Endothelial cell of umbilical vein (primary cell): Measurements from ENCODE around the gene MYO16. TPM values are rescaled to one million over a fixed set of nuclear protein-coding genes. Genes with fewer than 3 reads are reported as not detected.

Experiments
- BruUV-seq: library from RNA; stranded (reverse); fragments of 400-500 nt; replicated peaks from 2 replicates; lab custom pipeline; 2021; lab: Mats Ljungman, UMichigan
- CTCF ChIA-PET: fragments of 300-600, 350-600 bp; sonication (Branson Sonifier 250); formaldehyde crosslinking; loops from one replicate; lab custom pipeline; 2021; ENCODE audit warnings: antibody characterized with exemption, inconsistent platforms; lab: Charles Lee
- POLR2A ChIA-PET: fragments of 300-600, 350-600 bp; sonication (Branson Sonifier 250); formaldehyde crosslinking; loops from one replicate; lab custom pipeline; 2021; ENCODE audit warnings: antibody characterized with exemption, inconsistent platforms; lab: Charles Lee
- DNase-seq: peaks from one replicate; pipeline ENCODE4 v3.0.0-alpha.2; 2011; ENCODE audit warnings: low read depth, low spot score
- FAIRE-seq: peaks from 2 replicates; lab custom pipeline; 2011; peaks lifted over from hg19 to GRCh38; lab: Jason Lieb, UNC
- H2AFZ ChIP-seq: 2 replicates; pipeline ENCODE4 v1.6.0; 2012; ENCODE audit warnings: low read depth, low read length, control low read depth, inconsistent platforms
- H3K27ac ChIP-seq: 2 replicates; pipeline ENCODE4 v1.5.1; 2011; ENCODE audit warnings: low read depth, mild to moderate bottlenecking, control low read depth, low read length, moderate library complexity; ENCODE audit not compliant: insufficient read depth
- H3K27me3 ChIP-seq, 2 experiments: 2 replicates each; pipeline versions ENCODE4 v1.6.0 to v1.6.1; 2011; ENCODE audit warnings: low read length in 2 of 2, mixed read lengths in 1 of 2; ENCODE audit not compliant: control insufficient read depth in 2 of 2, insufficient read depth in 2 of 2
- H3K36me3 ChIP-seq, 2 experiments: 2 replicates in 1 of 2; 3 replicates in 1 of 2; pipeline ENCODE4 v1.5.1; 2011; ENCODE audit warnings: low read length in 2 of 2, mild to moderate bottlenecking in 1 of 2, moderate library complexity in 1 of 2; ENCODE audit not compliant: control insufficient read depth in 2 of 2, insufficient read depth in 2 of 2; ENCODE audit errors: extremely low read depth in 1 of 2
- H3K4me1 ChIP-seq: 3 replicates; pipeline ENCODE4 v1.5.1; 2011; ENCODE audit warnings: mild to moderate bottlenecking, low read length; ENCODE audit not compliant: control insufficient read depth, insufficient read depth; ENCODE audit errors: extremely low read depth
- H3K4me2 ChIP-seq: 2 replicates; pipeline ENCODE4 v1.6.1; 2011; ENCODE audit warnings: low read length, control low read depth, mixed read lengths; ENCODE audit not compliant: insufficient read depth
- H3K4me3 ChIP-seq, 3 experiments: fragments of 200-600 bp in 1 of 3; sonication (generic), shearing (Covaris generic) in 1 of 3; replicated peaks in 1 of 3; 2 replicates each; pipeline ENCODE4 v1.5.1; 2011 to 2016; ENCODE audit warnings: control low read depth in 3 of 3, low read length in 3 of 3, mild to moderate bottlenecking in 2 of 3, inconsistent platforms in 1 of 3, low read depth in 1 of 3, moderate library complexity in 1 of 3; ENCODE audit not compliant: insufficient read depth in 1 of 3
- H3K79me2 ChIP-seq: 2 replicates; pipeline ENCODE4 v1.6.0; 2012; ENCODE audit warnings: low read length, inconsistent platforms; ENCODE audit not compliant: control insufficient read depth, insufficient read depth
- H3K9ac ChIP-seq: replicated peaks from 2 replicates; pipeline ENCODE3; 2011; ENCODE audit warnings: low read length, control low read depth; ENCODE audit not compliant: insufficient read depth; ENCODE audit errors: extremely low read depth
- H3K9me1 ChIP-seq: replicated peaks from 3 replicates; pipeline ENCODE4 v1.6.0; 2011; ENCODE audit warnings: mild to moderate bottlenecking, low read length; ENCODE audit not compliant: control insufficient read depth, insufficient read depth; ENCODE audit errors: extremely low read depth
- H3K9me3 ChIP-seq: replicated peaks from 2 replicates; pipeline ENCODE4 v1.5.1; 2012; ENCODE audit warnings: low read length, inconsistent platforms; ENCODE audit not compliant: control insufficient read depth, insufficient read depth
- H4K20me1 ChIP-seq: replicated peaks from 2 replicates; pipeline ENCODE3; 2011; ENCODE audit warnings: mild to moderate bottlenecking, low read length; ENCODE audit not compliant: control insufficient read depth, insufficient read depth; ENCODE audit errors: extremely low read depth
- EZH2 ChIP-seq: IDR thresholded peaks from 2 replicates; pipeline ENCODE4 v1.6.1; 2012; ENCODE audit warnings: borderline replicate concordance, low read depth, mild to moderate bottlenecking, moderate library complexity, low read length, inconsistent platforms; ENCODE audit not compliant: severe bottlenecking
- FOS ChIP-seq: IDR thresholded peaks from 2 replicates; pipeline ENCODE4 v1.6.1; 2011; ENCODE audit warnings: mild to moderate bottlenecking, low read length, moderate library complexity, borderline replicate concordance; ENCODE audit not compliant: insufficient read depth
- GATA2 ChIP-seq: IDR thresholded peaks from 2 replicates; pipeline ENCODE4 v1.7.0; 2011; ENCODE audit warnings: low read depth, mild to moderate bottlenecking, moderate library complexity, mixed read lengths, low read length; ENCODE audit not compliant: insufficient read length, insufficient read depth
- JUN ChIP-seq: IDR thresholded peaks from 2 replicates; pipeline ENCODE4 v1.6.1; 2011; ENCODE audit warnings: borderline replicate concordance, low read depth; ENCODE audit not compliant: insufficient read length, insufficient read depth
- MYC ChIP-seq: IDR thresholded peaks from one replicate; pipeline ENCODE4 v1.6.1; 2011; ENCODE audit warnings: mild to moderate bottlenecking, low read depth, low read length
- POLR2A ChIP-seq: IDR thresholded peaks from 2 replicates; pipeline ENCODE4 v1.6.1; 2012; ENCODE audit warnings: low read depth, mild to moderate bottlenecking, control low read depth, low read length
- POLR2AphosphoS5 ChIP-seq: IDR thresholded peaks from 2 replicates; pipeline ENCODE4 v1.6.1; 2012; ENCODE audit warnings: low read depth, mild to moderate bottlenecking, control low read depth, low read length, moderate library complexity; ENCODE audit not compliant: insufficient read depth
- dilution Hi-C: fragments of 300-500 bp; cut with MboI; formaldehyde crosslinking; loops from one replicate; pipeline ENCODE4 v1.15.0; 2019; ENCODE audit warnings: low sequenced_read_pairs; ENCODE audit not compliant: extremely low pct_ligation_motif_present
- intact Hi-C: fragments of 100-400 bp; cut with micrococcal nuclease; formaldehyde crosslinking; loops from one replicate; pipeline ENCODE4 v1.10.0; 2022
- polyA plus RNA-seq, 4 experiments: library from polyadenylated mRNA; depleted of rRNA in 3 of 4; stranded (reverse) in 3 of 4; unstranded in 1 of 4; fragments of >200 nt; gene quantifications; 2 replicates each; pipeline versions ENCODE4 v1.2.1 to v1.2.3, GENCODE V29; 2011 to 2012; ENCODE audit warnings: missing spikeins in 1 of 4
- total RNA-seq: library from RNA; stranded (reverse); gene quantifications from 2 replicates; pipeline ENCODE4 v1.2.3, GENCODE V29; 2021
- TF ChIP-seq, protein P1 (sequence below): IDR thresholded peaks from 2 replicates; pipeline ENCODE4 v1.6.1; 2011; ENCODE audit not compliant: insufficient read depth, insufficient read length
- TF ChIP-seq, protein P2 (sequence below), 2 donors: IDR thresholded peaks; 1 replicate in 1 of 2; 2 replicates in 1 of 2; pipeline ENCODE4 v1.5.1; 2011; ENCODE audit warnings: low read length in 2 of 2, mild to moderate bottlenecking in 2 of 2, moderate library complexity in 2 of 2, control low read depth in 1 of 2, inconsistent platforms in 1 of 2, low read depth in 1 of 2; ENCODE audit not compliant: insufficient read depth in 1 of 2; ENCODE audit errors: extremely low read depth in 1 of 2

Gene MYO16
- total and polyA plus RNA-seq, 2 donors (not counting 3 experiments of a cell fraction or from before 2014, with no cell fraction given): 0.03 to 0.04 TPM

DNA sequence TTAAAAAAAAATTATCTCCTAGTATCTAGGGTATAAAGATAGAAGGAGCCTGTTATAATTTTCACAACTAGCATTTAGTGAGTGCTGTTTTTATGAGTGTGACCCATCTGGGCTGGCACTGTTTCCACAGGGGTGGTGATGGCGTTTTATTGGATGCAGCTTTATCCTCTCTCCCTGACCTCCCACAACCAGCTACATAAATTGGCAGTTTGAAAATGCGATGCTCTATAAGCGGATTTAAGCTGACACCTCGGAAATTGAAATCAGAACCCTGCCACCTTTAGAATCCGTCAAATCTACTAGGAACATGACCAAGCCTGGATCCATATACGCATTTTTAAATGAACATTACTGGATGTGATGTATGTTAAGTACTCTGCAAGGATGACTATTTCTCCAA, 44.9 kb downstream of the MYO16 start:
- CTCF ChIA-PET: no interaction called here
- FAIRE-seq: no peak
- Histone ChIP-seq H3K79me2 (no peaks in the 10 kb centered on the region), H3K4me3 (no peak overlapping the region), H3K9me3 (peaks cover 4% of the 10 kb centered on the region), H3K9ac (no peak overlapping the region), H3K27ac (no peak overlapping the region), H3K36me3 (no peaks in the 10 kb centered on the region), H4K20me1 (no peaks in the 10 kb centered on the region), H2AFZ (no peak overlapping the region), H3K9me1 (no peaks in the 10 kb centered on the region), H3K4me1 (no peaks in the 10 kb centered on the region), H3K27me3 (no peaks in the 10 kb centered on the region), H3K4me2 (no peak overlapping the region)
- POLR2A ChIA-PET: no interaction called here
- no TSS peak for BruUV-seq
- dilution Hi-C loops (no loop called here), intact Hi-C loops (no loop called here)
- DNase-seq: no peak
- TF ChIP-seq MYC: no peak
- TF ChIP-seq, protein P1, sequence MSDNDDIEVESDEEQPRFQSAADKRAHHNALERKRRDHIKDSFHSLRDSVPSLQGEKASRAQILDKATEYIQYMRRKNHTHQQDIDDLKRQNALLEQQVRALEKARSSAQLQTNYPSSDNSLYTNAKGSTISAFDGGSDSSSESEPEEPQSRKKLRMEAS: no peak
- TF ChIP-seq EZH2: no peak
- no peak for TF ChIP-seq FOS
- no peak for TF ChIP-seq POLR2AphosphoS5
- no peak for TF ChIP-seq GATA2
- TF ChIP-seq JUN: no peak
- TF ChIP-seq, protein P2, sequence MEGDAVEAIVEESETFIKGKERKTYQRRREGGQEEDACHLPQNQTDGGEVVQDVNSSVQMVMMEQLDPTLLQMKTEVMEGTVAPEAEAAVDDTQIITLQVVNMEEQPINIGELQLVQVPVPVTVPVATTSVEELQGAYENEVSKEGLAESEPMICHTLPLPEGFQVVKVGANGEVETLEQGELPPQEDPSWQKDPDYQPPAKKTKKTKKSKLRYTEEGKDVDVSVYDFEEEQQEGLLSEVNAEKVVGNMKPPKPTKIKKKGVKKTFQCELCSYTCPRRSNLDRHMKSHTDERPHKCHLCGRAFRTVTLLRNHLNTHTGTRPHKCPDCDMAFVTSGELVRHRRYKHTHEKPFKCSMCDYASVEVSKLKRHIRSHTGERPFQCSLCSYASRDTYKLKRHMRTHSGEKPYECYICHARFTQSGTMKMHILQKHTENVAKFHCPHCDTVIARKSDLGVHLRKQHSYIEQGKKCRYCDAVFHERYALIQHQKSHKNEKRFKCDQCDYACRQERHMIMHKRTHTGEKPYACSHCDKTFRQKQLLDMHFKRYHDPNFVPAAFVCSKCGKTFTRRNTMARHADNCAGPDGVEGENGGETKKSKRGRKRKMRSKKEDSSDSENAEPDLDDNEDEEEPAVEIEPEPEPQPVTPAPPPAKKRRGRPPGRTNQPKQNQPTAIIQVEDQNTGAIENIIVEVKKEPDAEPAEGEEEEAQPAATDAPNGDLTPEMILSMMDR (IDR thresholded peaks at IDR 0.05; ENCODE audit: extremely low read depth in 1 of 2, insufficient read depth in 1 of 2, low read depth in 1 of 2, low read length in 2 of 2): no peak
- TF ChIP-seq POLR2A: no peak
